ENCODE results near the gene CSNK1D. TPM values are rescaled to one million over a fixed set of nuclear protein-coding genes. Genes with fewer than 3 reads are reported as not detected.
A peak's percentile ranks its signal among the peaks of the same experiment; 100 is the strongest.

CSNK1D gene
- total RNA-seq = 65.7 TPM

DNA sequence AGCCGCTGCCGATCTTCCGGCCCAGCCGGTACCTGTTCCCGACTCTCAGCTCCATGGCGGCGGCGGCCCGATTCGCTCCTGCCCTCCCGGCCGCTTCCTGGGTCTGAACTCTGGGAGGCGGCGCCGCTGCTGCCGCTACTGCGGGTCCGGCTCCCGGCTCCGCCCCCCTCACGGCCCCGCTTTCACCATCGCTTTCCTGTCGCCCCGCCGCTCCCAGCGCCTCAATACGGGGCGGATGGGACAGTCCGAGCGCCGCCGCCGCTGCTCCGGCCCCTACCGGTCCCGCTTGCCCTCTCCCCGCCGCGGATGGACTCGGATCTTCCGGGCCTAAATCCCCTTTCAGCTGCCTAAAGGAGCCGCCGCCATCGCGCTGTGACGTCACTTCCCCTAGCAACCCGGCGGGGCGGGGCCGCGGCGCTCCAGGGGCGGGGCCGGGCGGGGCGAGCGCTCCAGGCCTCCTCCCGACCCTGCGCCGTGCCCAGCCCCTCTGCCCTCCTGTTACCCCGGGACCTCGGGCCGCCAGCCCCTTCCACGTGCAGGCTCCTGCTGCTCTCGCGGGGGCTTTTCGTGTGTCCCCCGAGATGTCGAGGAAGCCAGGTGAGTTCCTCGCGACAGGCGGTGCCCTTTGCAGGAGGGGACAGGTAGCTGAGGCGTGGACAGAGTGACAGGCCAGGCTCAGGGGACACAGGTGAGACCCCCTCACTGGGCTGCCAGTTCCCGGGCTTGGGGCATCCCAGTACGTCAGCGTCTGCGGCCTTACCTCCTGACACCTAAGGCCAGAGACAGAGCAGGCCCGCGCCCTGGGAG, at the start of gene CSNK1D:
Gene CSNK1D, minus strand, starts transcription at position 374 of the 807 bp plus-strand sequence. Its CDS starts 319 bp downstream, at position 55.
- ATAC-seq = peak; percentile 85

DNA sequence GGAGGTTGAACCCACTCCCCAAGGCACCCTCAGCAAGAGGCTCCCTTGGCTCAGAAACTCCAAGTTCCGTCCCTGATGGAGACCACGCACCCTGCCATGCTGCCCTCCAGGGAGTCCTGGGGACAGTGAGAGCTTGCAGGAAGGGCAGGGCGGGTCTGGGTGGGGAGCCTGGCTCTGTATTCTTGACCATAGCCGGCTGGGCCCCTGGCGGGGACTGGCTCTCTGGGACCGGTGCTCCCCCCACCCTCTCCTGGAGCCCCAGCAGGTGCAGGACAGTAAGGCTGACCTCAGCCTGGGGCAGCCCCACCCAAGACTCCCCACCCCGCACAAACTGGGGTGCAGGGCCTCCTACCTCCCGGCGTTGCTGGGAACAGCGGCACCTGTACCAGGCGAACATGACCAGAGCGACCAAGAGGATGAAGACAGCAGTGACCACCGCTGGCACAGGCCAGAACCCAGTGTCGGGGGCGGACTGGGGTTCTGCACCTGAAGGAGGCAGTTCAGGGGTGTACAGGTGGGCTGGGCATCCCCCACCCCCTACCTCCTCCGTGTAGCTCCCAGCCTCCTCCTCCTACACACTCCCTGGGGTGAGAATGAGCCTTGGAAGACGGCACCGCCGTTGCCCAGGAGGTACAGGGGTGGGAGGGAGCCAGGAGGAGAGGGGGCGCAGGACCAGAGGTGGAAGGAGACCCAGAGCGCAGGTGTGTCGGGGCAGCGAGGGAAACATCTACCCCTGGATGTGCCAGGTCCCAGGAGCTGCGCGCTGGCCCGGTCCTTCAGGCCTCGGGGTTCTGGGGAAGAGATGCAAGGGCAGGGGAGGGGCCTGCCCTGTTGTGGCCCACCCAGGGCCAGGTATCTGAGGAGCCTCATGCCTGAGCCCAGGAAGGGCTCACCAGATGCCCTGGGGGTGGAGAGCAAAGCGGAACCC, 49.3 kb upstream of the CSNK1D start:
- ATAC-seq = no peak

GRCh38 chr17:82321947-82322466, 48.5 kb upstream of the CSNK1D start:
- no peak for ATAC-seq

DNA sequence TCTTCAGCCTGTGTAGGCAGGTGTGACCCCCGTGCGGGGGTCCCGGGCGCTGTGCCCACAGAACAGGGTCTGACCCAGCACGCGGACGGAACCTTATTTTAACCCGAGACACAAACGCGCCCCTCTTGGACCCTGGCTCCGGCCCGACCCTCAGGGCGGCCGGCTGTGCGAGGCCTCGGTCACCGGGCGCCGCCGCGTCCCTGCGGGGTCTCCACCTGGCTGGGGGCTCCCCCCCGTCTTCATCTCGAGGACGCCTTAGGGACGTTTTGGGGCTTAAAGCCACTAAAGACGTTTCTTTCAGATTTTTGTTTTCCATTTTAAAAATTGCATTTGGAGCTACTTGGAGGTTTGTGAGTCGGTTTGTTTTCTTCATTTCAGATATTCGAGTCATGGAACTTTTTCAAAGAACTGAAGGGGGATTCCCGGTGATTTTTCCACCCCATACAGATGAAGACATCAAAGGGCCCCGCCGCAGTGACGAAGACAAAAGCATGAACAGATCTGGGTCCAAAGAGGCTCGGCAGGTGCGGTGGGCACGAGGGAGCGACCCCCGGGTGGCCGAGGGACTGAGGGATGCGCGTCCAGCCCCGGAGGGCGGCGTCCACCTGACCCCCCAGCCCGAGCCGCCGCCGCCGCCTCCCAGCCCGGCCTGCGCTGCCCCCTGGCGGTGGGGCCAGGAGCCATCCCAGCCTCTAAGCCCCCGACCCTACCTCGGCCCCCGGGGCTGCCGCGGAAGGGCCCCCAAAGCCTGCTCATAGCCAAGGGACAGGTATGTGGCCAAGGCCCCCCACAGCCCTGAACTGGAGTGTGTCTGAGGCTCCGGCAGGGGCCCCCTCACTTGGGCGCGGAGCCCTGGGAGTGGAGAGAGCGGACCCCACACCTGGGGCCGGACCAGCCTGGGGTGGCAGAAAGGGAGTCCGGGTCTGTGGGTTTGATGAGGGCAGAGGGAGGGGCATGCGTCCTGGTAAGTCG, 47.7 kb upstream of the CSNK1D start:
- peak; percentile 35 for ATAC-seq

- ATAC-seq = no peak
Measured at GRCh38 chr17:82320140-82320840, 46.8 kb upstream of the CSNK1D start.

- no peak for ATAC-seq
Measured at GRCh38 chr17:82319619-82320062, 46.1 kb upstream of the CSNK1D start.

DNA sequence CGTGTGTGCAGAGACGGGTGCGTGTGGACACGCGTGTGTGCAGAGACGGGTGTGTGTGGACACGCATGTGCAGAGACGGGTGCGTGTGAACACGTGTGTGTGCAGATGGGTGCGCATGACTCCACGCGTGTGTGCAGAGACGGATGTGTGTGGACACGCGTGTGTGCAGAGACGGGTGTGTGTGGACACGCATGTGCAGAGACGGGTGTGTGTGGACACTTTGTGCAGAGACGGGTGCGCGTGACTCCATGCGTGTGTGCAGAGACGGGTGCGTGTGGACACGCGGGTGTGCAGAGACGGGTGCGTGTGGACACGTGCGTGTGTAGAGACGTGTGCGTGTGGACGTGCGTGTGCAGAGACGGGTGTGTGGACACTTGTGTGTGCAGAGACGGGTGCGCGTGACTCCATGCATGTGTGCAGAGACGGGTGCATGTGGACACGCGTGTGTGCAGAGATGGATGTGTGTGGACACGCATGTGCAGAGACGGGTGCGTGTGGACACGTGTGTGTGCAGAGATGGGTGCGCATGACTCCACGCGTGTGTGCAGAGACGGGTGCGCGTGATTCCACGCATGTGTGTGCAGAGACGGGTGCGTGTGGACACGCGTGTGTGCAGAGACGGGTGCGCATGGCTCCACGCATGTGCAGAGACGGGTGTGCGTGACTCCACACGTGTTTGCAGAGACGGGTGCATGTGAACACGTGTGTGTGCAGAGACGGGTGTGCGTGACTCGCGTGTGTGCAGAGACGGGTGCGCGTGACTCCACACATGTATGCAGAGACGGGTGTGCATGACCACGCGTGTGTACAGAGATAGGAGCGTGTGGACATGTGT, 45.5 kb upstream of the CSNK1D start:
- ATAC-seq = no peak

DNA sequence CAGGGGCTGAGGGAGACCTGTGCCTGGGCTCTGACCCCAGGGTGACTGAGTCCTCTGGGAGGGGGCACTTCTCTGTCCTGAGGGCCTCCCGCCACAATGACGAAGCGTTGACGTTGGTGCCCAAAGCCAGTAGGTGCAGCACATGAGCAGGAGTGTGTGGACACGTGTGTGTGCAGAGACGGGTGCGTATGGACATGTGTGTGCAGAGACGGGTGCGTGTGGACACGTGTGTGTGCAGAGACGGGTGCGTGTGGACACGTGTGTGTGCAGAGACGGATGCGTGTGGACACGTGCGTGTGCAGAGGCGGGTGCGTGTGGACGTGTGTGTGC, 44.6 kb upstream of the CSNK1D start:
- ATAC-seq = no peak

DNA sequence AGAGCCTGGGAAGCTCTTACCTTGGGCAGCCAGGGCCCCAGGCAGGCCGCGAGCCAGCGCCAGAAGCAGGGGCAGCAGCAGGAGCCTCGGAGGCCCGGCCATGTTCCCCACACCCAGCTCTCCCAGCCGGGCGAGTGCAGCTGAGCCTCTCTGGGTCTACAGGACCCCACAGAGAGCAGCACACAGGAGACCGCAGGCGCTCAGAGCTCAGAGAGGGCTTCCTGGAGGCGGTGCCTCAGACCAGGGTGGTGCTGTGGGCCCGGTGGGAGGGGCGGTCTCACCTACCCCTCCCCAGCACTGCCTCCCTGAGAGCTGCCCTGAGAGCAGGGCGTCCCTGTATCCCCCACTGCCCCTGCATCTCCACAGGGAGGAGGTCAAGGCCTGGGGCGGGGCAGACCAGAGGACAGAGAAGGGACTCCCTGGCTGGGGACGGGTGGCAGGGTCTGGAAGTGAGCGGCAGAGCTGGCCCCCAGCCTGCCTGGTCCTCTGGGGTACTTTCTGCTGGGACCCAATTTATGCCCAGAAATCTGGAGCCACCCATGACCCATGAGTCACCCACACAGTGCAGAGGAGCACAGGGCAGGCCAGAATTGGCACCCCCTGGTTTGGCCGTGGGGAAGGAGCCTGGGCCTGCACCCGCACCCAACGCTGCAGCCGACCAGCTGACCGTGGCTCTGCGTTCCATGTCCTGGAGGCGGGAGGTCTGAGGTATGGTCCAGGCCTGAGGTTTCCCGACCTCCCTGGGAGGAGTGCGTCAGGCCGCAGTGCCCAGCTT, 44.1 kb upstream of the CSNK1D start, which contains the start of gene CD7:
Gene CD7, minus strand, starts transcription at position 215 of the 775 bp plus-strand sequence. Its CDS starts 113 bp downstream, at position 102.
- ATAC-seq = no peak

DNA sequence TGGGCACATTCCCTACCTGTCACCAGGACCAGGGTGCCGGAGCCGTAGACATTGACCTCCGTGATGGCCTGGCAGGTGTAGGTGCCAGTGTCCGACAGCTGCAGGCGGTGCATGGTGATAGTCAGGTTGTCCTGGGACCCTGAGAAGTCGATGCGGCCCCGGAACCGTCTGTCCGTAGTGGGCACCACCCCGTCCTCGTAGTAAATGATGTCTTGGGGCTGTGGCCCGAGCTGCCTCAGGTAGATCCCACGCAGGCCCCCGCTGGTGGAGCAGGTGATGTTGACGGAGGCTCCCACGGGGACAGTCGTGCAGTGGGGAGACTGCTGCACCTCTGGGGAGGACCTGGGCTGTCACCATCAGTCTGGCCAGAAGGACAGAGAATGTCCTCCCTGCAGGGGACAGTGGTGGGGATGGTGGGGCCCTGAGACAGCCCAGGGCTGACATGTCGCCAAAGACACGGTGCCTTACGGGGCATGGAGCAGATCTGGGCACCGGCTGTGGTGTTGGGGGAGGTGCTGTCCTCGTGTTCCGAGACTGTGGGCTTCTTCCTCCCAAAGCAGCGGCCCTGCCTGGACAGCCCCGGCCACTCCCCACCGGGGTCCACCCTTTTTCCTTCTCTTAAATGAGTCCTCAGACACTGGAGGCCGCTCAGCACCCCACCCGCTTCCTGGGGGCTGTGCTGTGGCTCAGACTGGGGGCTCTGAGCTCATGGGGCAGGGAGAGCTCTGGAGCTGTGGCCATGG, 43.3 kb upstream of the CSNK1D start:
- no peak for ATAC-seq

GRCh38 chr17:82315703-82316358, 42.3 kb upstream of the CSNK1D start:
- ATAC-seq = peak; percentile 7

- peak; percentile 3 for ATAC-seq
Measured at GRCh38 chr17:82314727-82315605, 41.5 kb upstream of the CSNK1D start.

DNA sequence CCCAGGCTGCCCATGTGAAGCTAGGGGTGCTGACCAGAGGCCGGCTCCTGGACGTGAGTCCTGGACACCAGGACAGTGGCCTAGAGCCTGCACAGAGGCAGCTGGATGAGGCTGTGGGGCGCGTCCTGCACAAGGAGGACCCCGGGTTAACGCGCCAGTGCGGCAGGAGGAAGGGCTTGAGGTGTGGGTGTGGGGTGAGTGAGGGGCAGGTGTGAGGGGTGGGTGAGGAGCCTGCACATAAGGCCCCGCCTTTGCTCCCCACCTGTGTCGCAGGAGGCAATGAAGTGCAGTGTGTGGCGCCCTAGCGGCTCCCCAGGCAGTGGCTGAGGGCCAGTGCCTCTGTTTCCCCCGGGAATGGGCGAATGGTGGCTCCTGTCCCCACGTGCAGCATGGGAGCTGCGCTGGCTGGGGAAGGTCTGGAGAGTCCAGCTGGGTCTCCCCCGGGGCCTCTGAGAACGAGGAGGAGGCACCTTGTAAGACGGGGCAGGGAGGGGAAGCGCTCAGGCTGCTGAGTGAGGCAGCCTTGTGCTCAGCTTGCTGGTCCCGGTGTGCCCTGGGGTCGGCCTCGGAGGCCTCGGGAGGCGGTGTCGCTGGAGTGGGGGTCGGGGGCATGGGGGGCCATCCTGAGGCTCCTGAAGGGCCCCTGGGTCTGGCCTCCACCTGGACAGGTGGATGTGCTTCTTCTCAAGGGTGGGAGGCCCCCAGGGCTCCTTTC, 40.7 kb upstream of the CSNK1D start:
- ATAC-seq = no peak

DNA sequence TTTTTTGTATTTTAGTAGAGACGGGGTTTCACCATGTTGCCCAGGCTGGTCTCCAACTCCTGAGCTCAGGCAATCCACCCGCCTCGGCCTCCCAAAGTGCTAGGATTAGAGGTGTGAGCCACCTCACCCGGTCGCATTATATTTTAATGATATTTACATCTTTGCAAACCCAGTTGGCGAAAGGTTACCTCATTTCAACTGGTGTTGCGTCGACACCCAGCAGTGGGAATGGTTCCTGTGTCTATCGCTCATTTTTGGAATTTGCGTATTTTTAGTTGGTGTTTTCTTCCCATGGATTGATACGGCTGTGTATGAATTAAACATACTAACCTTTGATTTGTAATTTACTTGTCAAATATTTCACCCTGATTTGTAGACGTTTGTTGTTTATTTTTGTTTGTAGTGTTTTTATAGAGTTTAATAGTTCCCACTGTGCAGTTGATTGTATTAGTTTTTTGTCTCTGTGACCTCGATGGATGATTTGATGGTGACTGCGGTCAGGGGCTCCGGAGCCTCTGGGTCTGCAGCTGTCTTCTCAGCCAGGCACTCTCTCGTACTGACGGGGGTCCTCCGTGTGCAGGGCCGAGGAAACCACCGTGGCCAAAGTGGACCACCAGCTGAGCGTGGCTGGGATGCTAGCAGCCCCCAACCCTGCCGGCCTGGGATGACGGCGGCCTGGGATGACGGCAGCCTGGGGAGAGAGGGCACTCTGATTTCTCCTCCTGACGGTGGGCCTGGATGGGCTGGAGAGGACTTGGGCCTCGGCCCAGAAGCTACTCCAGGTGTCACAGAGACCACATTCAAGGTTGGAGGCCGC, 39.9 kb upstream of the CSNK1D start:
- ATAC-seq = no peak

DNA sequence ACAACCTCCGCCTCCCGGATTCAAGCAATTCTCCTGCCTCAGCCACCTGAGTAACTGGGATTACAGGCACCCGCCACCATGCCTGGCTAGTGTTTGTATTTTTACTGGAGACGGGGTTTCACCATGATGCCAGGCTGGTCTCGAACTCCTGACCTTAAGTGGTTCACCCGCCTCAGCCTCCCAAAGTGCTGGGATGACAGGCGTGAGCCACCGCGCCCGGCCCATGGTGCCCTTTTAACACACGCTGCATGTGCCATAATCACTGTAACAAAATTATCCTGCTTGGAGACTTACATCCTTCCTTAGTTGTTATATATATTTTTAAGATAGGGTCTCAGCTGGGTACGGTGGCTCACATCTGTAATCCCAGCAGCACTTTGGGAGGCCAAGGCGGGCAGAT, 38.5 kb upstream of the CSNK1D start:
- no peak for ATAC-seq

DNA sequence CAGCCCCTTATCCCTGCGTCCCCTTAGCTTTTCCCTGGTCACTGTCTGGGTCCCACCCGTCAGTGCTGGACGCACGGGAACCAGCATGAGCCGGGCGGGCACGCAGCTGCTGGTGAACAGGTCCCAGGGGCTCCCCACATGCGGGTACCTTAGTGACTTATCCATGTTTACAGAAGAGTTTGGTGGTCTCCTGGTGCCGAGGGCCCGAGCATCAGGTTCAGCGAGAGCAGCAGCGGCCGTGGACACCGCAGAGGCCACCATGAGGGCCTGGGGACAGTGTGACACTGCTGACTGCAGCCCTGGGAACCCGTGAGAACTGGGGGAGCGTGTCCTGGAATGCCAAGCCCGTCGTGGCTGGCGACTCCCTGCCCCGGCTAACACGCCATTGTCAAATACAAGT, 37.4 kb upstream of the CSNK1D start:
- no peak for ATAC-seq
